Activated CD4-positive, alpha-beta T cell treated with anti-CD3 and anti-CD28 coated beads, Interleukin-2, Interleukin-4, amounts not matched to agents 100 ng/mL and 50 ng/mL, durations not matched to agents 16 hours and 8 hours (primary cell): ENCODE measurements around the gene DOCK4.
A peak's percentile ranks its signal among the peaks of the same experiment; 100 is the strongest.
"Not testable (repeated sequence)": the region's sequence is repeated elsewhere in the genome, so short reads cannot be mapped to it uniquely, and the experiment has no call there.

ENCODE experiments used
- DNase-seq: peaks from one replicate; pipeline ENCODE4 v3.0.0-alpha.2; 2020; ENCODE audit warnings: low spot score

The DOCK4 gene

GRCh38 chr7:112206238-112206990 lies at the start of gene DOCK4, which contains the start of gene ZNF277:
DOCK4 (minus strand) TSS chr7:112206399; CDS start chr7:112206138, 261 bp downstream.
ZNF277 (plus strand) TSS chr7:112206695; CDS start chr7:112206717, 22 bp downstream.
- DNase-seq: peak; percentile 99

GRCh38 chr7:112255388-112255720 lies 49.2 kb upstream of the DOCK4 start:
- DNase-seq: no peak

GRCh38 chr7:112254709-112255387 lies 48.6 kb upstream of the DOCK4 start:
- DNase-seq: no peak

GRCh38 chr7:112254156-112254555 lies 48.0 kb upstream of the DOCK4 start:
- no peak for DNase-seq

DNA sequence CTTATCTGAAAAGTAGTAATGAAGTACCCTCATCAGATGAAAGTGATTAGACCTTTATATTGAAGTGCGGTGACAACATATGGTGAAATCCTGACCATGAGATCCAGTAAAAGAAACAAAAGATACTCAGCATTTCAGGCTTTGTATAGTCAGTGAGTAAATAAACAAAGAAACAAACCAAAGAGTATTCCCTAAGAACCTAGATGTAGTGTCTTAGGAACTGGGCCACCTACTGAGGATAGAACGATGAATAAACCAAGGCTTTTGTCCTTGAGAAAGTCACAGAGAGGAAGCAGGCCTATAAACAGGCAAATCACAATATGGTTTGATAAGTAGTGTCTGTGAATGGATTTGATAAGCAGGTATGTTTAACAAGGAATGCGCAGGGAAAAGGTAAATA lies 46.5 kb upstream of the DOCK4 start:
- DNase-seq: no peak

- DNase-seq: no peak
These were observed 45.9 kb upstream of the DOCK4 start for GRCh38 chr7:112252141-112252540.

DNA sequence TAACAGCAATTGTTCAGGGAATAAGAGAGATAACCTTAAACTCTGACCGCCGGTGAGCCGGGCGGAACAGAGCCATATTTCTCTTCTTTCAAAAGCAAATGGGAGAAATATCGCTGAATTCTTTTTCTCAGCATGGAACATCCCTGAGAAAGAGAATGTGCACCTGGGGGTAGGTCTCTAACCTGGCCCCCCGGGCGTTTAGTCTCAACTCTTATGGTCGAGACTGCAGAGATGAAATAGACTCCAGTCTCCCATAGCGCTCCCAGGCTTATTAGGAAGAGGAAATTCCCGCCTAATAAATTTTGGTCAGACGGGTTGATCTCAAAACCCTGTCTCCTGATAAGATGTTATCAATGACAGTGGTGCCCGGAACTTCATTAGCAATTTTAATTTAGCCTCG lies 43.8 kb upstream of the DOCK4 start:
- DNase-seq: not testable (repeated sequence)

- no peak for DNase-seq
These were observed 42.4 kb upstream of the DOCK4 start for GRCh38 chr7:112248598-112248997.

DNA sequence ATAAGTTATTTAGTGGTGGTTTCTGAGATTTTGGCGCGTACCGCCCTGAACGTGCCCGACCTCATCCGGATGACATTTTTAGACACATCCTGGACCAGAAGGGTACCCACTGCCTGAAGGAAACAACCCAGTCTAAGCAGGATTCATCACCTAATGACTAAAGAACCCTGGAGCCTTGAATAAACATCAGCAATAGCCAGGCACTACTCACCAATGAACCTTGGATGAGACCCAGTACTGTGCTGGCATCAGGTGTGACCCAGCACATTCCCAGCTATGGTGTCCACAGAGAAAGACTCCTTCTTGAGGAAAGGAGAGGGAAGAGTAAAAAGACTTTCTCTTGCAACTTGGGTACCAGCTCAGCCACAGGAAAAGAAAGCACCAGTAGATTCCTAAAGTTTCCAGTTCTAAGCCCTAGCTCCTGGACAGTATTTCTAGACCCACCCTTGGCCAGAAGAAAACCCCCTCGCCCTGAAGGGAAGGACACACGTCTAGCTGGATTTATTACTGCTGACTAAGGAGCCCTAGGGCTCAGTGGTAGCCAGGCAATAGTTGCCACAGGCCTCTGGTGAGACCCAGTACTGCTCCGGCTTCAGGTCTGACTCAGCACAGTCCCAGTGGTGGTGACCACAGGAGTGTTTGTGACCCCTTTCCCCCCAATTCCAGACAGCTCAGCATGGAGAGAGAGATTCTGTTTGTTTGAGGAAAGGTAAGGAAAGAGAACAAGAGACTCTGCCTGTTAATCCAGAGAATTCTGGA lies 32.8 kb upstream of the DOCK4 start:
- no peak for DNase-seq

DNA sequence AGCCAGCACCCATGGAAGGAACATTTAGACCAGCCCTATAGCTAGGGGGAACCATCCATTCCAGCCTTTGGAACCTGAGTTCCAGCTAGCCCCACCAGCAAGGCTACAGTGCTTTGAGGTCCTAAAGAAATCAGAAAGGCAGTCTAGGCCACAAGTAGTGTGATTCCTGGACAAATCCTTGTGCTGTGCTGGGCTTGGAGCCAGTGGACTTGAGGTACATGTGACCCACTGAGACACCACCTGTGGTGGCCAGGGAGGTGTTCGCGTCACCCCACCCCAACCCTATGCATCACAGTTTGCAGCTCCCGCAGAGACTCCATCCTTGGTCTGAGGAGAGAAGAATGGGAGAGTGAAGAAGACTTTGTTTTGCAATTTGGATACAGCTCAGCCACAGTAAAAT lies 32.1 kb upstream of the DOCK4 start:
- no peak for DNase-seq

DNA sequence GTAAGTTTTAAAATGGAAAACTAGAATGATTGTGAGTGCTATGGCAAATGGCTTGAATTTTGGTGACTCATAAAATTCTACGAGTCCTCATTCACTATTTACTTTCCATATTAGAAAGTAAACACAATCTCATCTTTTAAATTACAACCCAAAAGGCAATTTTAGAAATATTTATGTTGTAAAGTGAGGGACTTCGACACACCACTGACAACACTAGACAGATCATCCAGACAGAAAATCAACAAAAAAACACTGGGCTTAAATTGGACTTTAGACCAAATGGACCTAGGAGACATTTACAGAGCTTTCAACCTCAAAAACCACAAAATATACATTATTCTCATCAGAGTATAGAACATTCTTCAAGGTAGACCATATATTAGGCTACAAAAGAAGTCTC lies 30.4 kb upstream of the DOCK4 start:
- no peak for DNase-seq

DNA sequence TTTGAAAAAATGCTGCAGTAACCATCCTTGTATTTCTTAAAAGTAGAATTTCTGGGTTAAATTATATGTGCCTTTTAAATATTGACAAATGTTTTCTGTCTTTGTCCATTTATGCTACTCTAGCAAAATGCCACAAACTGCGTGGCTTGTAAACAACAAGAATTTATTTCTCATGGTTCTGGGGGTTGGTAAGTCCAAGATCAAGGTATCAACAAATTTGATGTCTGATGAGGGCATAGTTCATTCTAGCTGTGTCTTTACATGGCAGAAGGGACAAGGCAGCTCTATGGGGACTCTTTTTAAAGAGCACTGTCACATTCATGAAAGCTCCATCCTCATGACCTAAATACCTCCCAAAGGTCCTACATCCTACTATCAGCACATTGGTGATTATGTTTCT lies 27.9 kb upstream of the DOCK4 start:
- no peak for DNase-seq

DNA sequence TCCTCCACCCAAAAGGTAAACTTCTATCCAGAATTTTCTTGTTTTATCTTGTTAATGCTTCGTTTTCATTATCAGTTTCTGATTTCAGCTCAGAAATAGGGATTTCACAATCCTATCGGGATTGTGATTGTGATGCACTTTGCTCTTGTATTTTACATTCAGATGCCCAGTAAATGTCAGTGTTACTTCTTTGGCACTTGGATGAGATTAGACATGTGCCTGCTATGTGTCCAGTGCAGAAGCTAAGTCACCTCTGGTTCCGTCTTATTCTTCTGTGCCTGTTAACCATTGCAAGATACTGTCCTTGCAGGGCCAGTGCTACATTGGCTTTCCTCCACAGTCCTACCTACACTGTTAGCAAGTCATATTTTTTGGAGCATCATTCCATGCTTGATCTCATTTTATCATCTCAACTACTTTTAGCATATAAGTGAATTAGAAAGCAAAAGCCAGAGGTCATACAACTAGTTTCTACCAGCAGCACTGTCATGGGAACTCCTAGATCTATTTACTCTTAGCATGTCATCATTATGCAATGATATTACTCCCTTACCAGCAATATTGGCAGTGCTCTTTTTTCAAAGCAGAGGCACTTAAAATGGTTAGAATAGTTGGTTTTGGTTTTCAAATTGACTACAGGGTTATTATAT lies 27.0 kb upstream of the DOCK4 start:
- DNase-seq: no peak

DNA sequence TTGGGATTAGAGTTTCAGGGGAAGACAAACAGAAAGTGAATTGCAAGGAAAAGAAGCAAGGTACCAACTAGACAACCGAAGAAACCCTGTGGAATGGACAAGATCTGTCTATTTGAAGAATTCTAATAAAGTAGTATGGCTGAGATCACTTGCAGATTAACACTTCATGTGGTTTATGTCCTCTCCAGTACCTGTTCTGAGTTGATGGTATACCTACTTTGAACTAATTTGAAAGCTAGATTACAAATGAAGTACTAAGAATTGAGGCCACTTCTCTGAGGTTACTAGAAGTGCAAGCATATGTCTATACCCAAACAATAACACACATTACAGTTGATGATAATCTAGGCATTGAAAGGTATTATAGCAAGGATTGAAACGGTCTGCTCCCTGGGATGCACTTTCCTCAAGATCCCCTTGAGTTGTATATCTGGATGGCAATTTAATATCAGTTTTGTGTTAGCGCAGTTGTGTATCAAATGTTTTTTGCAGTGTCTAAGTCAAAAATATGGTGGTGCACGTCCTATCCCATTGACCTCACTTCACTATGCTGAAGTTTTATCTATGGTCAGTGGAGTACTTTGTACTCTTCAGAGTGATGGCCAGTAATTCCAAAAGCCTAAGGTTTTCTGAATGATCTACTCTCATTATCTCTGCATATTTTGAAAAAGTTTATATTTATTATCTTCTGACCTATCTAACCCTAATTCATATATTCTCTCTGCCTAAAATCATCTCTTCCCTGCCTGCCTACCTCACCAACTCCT lies 26.2 kb upstream of the DOCK4 start:
- no peak for DNase-seq

- no peak for DNase-seq
These were observed 22.4 kb upstream of the DOCK4 start for GRCh38 chr7:112228632-112229031.

- no peak for DNase-seq
These were observed 20.6 kb upstream of the DOCK4 start for GRCh38 chr7:112226701-112227276.

- DNase-seq: no peak
These were observed 18.8 kb upstream of the DOCK4 start for GRCh38 chr7:112225006-112225405.

- DNase-seq: no peak
These were observed 18.0 kb upstream of the DOCK4 start for GRCh38 chr7:112224186-112224585.

DNA sequence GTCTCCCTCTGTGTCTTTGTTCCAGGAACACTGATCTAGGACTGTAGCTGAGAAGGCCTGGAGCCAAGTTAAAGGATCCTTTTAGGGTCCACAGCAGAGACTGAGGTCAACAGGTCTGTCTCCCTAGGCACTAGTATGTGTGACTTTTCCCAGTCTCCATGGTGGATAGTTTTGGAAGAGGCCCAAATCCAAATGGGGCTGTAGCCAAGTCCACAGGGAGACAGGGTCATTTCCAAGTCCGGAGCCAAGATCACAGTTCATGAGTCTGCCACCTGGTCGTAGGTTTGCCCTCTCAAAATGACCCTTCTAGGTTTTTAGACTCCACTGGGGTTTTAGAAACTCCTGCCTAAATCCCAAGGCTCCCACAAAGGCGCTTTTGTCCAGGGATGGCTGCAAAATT lies 17.1 kb upstream of the DOCK4 start:
- no peak for DNase-seq

GRCh38 chr7:112220877-112221434 lies 14.8 kb upstream of the DOCK4 start:
- DNase-seq: no peak

GRCh38 chr7:112215787-112216186 lies 9.6 kb upstream of the DOCK4 start:
- DNase-seq: no peak
